ENCODE results near the gene ISM2.

Gene ISM2

GRCh38 chr14:77509366-77509765, 10.8 kb upstream of the ISM2 start:
- Histone ChIP-seq H3K27ac (no peak overlapping the region), H3K4me3 (no peak overlapping the region)

- Histone ChIP-seq H3K4me3 (no peak overlapping the region), H3K27ac (no peak overlapping the region)
These were observed 10.3 kb upstream of the ISM2 start for GRCh38 chr14:77508876-77509275.

GRCh38 chr14:77508249-77508648, 9.6 kb upstream of the ISM2 start:
- H3K27ac ChIP-seq, result no peak overlapping the region

GRCh38 chr14:77507762-77508161, 9.1 kb upstream of the ISM2 start:
- Histone ChIP-seq H3K4me3 (no peak overlapping the region), H3K27ac (no peak overlapping the region)

More at GRCh38 chr14:77508249-77508648, 9.6 kb upstream of the ISM2 start:
- no peak overlapping the region for H3K4me3 ChIP-seq

- Histone ChIP-seq H3K27ac (no peak overlapping the region), H3K4me3 (no peak overlapping the region)
These were observed 6.4 kb upstream of the ISM2 start for GRCh38 chr14:77505031-77505430.

GRCh38 chr14:77503138-77503537, 4.5 kb upstream of the ISM2 start:
- no peak overlapping the region for H3K4me3 ChIP-seq

GRCh38 chr14:77502109-77502782, 3.6 kb upstream of the ISM2 start:
- no peak overlapping the region for H3K4me3 ChIP-seq
- H3K27ac ChIP-seq, result no peak overlapping the region

More at GRCh38 chr14:77503138-77503537, 4.5 kb upstream of the ISM2 start:
- H3K27ac ChIP-seq, result no peak overlapping the region

- Histone ChIP-seq H3K27ac (no peak overlapping the region), H3K4me3 (peak overlapping the region; percentile 23 to 57 (median 39))
These were observed 440 bp upstream of the ISM2 start for GRCh38 chr14:77498984-77499527.

- Histone ChIP-seq H3K27ac (no peak overlapping the region), H3K4me3 (no peak overlapping the region)
These were observed 3.3 kb downstream of the ISM2 start for GRCh38 chr14:77495334-77495733.

- H3K27ac ChIP-seq, result no peak overlapping the region
These were observed 7.6 kb downstream of the ISM2 start for GRCh38 chr14:77491056-77491455.

GRCh38 chr14:77490347-77490986, 8.1 kb downstream of the ISM2 start:
- H3K4me3 ChIP-seq, result no peak overlapping the region

More at GRCh38 chr14:77491056-77491455, 7.6 kb downstream of the ISM2 start:
- H3K4me3 ChIP-seq, result no peak overlapping the region

GRCh38 chr14:77489041-77489440, 9.6 kb downstream of the ISM2 start:
- no peak overlapping the region for H3K27ac ChIP-seq

More at GRCh38 chr14:77490347-77490986, 8.1 kb downstream of the ISM2 start:
- no peak overlapping the region for H3K27ac ChIP-seq

GRCh38 chr14:77488558-77488957, 10.1 kb downstream of the ISM2 start:
- no peak overlapping the region for H3K27ac ChIP-seq
- H3K4me3 ChIP-seq, result no peak overlapping the region

More at GRCh38 chr14:77489041-77489440, 9.6 kb downstream of the ISM2 start:
- H3K4me3 ChIP-seq, result no peak overlapping the region

GRCh38 chr14:77485901-77486678, 12.5 kb downstream of the ISM2 start:
- H3K4me3 ChIP-seq, result no peak overlapping the region
- no peak overlapping the region for H3K27ac ChIP-seq

GRCh38 chr14:77485256-77485655, 13.4 kb downstream of the ISM2 start:
- H3K27ac ChIP-seq, result no peak overlapping the region

GRCh38 chr14:77482422-77482821, 16.2 kb downstream of the ISM2 start:
- H3K27ac ChIP-seq, result no peak overlapping the region
- no peak overlapping the region for H3K4me3 ChIP-seq

More at GRCh38 chr14:77485256-77485655, 13.4 kb downstream of the ISM2 start:
- H3K4me3 ChIP-seq, result no peak overlapping the region

- no peak overlapping the region for H3K4me3 ChIP-seq
- no peak overlapping the region for H3K27ac ChIP-seq
These were observed 19.8 kb downstream of the ISM2 start for GRCh38 chr14:77478796-77479195.

GRCh38 chr14:77478029-77478428, 20.6 kb downstream of the ISM2 start:
- Histone ChIP-seq H3K4me3 (no peak overlapping the region), H3K27ac (no peak overlapping the region)

GRCh38 chr14:77475432-77476115, 23.0 kb downstream of the ISM2 start:
- Histone ChIP-seq H3K4me3 (no peak overlapping the region), H3K27ac (no peak overlapping the region)
